HuH-7.5 (cell line): ENCODE measurements around the gene CACNA2D3.
"Not testable (repeated sequence)": the region's sequence is repeated elsewhere in the genome, so short reads cannot be mapped to it uniquely, and the experiment has no call there.

Source experiments
- DNase-seq: peaks from one replicate; pipeline ENCODE4 v3.0.0; 2011; ENCODE audit warnings: low spot score

CACNA2D3 gene

GRCh38 chr3:54122324-54123002 lies at the start of gene CACNA2D3:
Gene CACNA2D3 (plus strand): TSS chr3:54122552.
- no peak for DNase-seq

DNA sequence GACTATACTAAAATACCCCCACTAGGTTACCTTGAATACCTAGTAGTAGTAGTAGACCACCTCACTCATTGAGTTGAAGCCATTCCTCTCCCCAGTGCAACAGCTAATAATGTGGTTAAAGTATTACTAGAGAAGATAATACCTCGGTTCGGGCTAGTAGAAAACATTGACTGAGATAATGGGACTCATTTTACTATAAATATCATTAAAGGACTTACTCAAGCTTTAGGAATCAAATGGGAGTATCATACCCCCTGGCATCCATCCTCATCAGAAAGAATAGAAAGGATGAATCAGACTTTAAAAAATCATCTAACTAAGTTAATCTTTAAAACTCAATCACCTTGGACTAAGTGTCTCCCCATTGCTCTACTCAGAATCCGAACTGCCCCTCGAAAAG lies 49.0 kb upstream of the CACNA2D3 start:
- no peak for DNase-seq

GRCh38 chr3:54079314-54079713 lies 43.0 kb upstream of the CACNA2D3 start:
- DNase-seq, result no peak

- DNase-seq, result no peak
Observed at GRCh38 chr3:54079730-54080325, 42.5 kb upstream of the CACNA2D3 start.

- no peak for DNase-seq
Observed at GRCh38 chr3:54083921-54084320, 38.4 kb upstream of the CACNA2D3 start.

DNA sequence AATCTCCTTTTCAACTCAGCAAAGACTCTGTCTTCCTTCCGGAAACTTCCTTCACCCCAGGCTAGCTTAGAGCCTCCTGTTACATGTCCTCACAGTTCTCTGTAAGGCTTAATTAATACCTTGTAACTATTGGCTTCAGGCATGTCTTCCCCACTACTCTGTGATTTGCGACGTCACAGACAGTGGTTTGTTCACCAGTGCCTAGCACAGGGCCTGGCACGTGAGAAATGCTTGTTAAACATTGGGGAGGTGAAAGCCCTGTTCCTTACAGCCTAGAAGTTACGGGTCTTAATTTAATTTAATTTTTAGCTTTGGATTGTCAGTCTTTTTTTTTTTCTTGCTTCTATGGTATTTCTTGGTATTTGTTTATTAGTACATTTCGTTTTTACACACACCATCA lies 36.4 kb upstream of the CACNA2D3 start:
- DNase-seq, result no peak

DNA sequence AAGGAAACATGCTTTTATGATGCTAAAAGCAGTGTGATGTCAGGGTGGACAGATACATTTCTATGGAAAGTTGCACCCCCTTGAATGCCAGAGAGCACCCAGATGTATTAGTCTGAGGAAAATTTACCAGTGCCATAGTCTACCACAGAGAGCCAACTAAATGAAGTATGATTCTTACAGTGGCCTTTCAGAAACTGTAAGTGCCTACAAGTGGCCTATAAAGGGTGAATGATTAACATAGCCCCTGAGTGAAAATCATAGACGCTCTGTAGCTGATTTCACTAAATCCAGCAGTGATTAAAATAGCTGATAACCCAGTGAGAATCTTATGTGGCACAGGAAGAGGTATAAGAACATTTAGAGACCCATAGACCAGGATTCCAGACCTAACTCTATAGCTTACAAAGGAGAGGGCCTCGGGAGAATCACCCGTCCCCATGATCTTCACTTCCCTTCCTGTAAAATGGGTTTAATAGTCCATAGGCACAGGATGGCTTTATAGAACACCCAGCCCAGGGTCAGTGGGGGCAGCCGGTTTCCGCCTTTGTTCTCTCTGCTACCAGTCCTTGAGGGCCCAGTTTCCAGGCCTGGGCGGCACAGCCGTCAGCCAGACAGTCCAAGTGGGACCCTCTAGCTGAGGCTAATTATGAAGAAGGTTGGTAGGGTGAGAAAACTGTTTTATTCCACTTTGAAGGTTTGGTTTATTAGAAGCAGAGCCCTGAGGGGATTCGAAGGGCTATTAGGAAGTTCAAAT lies 35.5 kb upstream of the CACNA2D3 start:
- DNase-seq, result no peak

DNA sequence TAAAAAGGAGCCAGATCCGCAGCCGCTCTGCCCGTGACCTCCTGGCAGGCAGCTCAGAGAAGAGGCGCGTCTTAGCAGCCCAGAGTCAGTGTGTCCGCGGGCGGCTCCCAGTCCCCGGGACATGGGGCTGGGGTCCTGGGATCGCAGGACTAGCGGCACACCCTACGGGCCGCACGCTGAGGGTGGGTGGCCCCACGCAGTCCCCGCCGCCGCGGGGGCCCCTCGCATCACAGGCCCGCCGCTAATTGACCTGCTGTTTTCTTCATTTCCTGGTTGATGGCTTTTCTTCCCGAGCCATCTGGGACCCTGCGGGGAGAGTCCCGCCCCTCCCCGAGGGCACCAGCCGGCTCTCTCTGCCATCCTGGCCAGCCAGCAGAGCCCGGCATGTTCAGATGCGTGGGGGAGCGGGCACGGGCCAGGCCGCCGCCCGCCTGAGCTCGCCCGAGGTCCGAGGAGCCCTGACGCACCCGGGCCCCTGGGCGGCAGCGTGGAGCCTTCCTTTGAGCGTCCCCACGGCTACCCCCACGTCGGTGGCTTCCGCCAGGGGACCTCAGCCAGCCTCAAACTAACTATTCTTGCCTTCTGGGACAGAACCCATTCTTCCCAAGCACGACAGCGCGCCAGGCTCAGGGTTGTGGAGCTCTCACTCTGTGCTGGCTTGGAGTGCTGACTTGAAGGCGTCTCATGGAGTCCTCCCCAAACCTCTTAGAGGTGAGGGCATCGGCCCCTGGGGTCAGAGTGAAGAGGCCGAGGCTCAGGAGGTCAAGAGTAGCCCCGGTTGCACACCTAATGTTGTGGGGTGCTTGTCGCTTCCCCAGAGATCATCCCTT lies 34.6 kb upstream of the CACNA2D3 start:
- no peak for DNase-seq

DNA sequence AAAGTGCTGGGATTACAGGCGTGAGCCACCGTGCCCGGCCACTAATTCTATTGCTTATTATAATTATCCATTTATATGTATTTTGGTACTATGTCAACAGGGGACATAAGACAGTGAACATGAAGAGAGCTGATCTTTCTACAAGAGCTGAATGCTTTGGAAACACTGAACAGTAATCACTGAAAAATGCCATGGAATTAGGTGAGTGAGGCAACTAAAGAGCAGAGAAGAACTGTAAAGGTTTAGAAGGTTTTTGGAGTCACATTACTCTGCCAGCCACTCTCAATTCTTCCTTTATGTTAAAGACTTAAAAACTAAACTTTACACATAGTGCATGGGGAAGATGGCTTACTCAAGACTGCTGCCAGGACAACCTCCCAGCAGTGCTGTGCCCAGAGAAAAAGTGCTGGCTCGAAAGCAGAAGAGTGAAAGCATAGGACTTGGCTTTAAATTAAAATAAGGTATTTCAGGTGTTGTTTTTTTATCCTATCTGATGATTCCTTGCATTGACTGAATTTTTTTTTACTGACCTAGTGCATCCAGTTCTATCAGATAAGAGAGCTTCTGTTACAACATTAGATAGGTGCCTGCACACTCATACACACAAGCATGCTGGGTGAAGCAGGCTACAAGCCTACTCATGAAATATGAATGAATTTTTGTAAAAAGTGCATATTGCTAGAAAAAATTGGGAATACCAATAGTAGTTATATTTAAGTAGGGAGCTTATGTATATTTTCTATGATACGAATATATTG lies 28.7 kb upstream of the CACNA2D3 start:
- no peak for DNase-seq

- DNase-seq, result no peak
Observed at GRCh38 chr3:54094926-54095325, 27.4 kb upstream of the CACNA2D3 start.

GRCh38 chr3:54099381-54099780 lies 23.0 kb upstream of the CACNA2D3 start:
- no peak for DNase-seq

GRCh38 chr3:54104084-54104483 lies 18.3 kb upstream of the CACNA2D3 start:
- no peak for DNase-seq

DNA sequence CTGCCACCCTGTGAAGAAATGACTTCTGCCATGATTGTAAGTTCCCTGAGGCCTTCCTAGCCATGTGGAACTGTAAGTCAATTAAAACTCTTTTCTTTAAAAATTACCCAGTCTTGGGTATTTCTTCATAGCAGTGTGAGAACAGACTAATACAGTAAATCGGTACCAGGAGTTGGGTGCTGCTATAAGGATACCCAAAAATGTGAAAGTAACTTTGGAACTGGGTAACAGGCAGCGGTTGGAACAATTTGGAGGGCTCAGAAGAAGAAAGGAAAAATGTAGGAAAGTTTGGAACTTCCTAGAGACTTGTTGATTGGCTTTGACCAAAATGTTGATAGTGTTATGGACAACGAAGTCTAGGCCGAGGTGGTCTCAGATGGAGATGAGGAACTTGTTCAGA lies 6.2 kb upstream of the CACNA2D3 start:
- DNase-seq, result not testable (repeated sequence)

DNA sequence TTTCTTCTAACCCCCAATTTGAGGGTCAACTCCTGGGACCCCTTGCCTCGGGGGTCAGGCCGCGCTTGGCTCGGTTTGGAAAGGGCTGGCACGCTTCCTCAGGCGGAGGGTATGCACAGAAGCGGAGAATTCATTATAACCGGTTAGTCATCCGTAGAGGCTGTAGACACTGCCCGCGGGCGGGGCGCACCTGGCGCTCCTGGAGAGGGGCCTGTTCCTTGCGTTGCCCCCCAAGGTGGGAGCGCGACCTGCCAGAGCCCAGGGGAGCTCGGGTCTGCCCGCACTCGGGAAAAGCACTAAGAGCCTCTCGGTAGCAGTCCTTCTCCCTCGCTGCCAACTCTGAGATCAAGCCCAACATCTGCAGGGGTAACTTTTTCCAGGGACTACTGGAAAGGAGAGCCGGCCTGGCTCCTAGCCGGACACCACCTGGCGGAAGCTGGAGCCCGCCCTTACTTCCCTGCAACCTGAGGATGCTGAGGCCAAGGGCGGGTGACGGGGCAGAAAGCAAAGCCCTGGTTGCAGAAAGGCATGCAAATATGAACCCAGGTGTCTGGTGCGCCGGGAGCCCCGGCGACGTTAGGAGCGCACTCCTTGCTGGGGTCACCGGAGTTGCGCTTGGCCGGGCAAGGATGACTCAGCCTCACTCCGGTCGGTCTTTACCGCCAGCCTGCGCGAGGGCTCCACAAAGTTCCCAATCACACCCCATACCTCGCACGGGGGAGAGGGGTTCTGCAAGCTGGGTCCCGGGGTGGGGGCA lies 1.5 kb upstream of the CACNA2D3 start:
- DNase-seq, result no peak

DNA sequence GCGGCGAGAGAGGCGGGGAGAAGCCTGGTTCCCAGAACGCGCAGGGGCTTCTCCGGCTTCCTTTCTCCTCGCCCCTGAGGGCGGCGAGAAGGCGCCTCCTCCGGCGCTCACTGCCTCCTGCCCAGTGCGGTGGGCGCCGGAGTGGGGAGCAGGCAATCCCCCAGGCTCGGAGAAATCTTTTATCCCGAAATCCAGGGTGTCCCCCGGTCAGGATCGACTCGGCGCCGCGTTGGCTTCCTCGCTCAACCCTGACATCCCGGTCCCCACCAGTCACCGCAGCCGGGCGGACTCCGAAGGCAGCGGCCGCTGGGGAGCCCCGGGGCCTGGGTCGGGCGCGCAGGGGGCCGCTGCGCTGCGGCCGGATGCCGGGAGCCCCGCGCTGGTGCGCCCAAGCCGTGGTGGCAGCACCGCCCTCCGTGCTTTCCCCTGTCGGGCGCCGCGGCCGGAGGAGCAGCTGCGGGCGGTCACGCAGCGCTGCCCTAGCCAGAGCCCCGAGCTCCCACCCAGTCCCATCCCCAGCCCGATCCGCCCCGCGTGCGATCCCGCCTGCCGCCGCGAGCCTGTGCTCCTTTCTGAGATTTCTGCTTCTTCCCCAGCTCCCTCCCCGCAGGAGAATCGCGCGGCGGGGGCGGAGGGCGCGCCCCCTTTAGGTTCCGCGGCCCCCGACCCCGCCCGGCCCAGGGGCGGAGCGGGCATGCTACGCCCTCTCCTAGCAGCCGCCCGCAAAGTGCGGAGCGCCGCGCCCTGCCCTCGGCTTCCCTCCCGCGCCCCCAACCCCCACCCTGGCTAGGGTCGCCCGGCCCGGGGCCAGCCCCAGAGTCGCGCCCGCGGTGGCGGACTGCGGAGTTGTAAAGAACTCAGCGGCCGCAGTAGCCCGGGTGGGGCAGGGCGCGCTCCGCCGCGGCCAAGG lies 683 bp upstream of the CACNA2D3 start:
- DNase-seq, result no peak

DNA sequence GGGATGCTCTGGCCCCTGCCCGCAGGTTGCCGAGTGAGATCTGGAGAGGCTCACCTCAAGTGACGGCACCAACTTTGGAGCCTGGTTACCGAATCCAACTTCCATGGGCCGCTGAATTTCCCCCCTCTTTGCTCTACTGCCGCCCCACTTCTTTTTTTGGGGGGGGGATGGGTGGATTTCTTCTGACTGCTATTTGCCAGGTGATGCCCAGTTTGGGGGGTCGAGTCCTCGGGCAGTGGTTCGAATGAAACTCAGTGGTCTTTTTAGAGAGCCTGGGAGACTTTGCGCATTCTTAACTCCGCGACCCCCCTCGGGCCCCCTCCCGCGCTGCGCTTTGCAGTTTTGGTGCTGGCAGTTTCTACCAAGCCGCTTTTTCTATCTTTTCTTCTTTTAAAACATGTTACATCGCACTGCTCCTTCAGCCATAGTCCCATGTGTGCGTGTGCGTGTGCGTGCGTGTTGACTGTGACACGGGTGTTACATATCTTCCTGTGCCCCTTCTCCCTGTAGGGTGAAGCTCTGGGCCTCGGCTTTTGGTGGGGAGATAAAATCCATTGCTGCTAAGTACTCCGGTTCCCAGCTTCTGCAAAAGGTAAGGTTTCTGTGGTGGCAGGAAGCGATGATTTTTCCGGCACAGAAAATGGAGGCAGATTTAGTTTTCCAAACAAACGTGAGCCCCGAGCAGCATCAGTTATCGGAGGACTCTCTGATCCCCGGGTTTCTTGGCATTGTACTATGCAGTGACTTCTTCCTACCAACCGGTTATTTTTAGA lies 837 bp downstream of the CACNA2D3 start:
- DNase-seq, result no peak

- DNase-seq, result no peak
Observed at GRCh38 chr3:54123776-54124196, 1.4 kb downstream of the CACNA2D3 start.

GRCh38 chr3:54125300-54125699 lies 2.9 kb downstream of the CACNA2D3 start:
- no peak for DNase-seq

- no peak for DNase-seq
Observed at GRCh38 chr3:54126551-54126950, 4.2 kb downstream of the CACNA2D3 start.
